ENCODE data around the gene COL6A1.
"Not testable (repeated sequence)": the region's sequence is repeated elsewhere in the genome, so short reads cannot be mapped to it uniquely, and the experiment has no call there.

COL6A1 gene

DNA sequence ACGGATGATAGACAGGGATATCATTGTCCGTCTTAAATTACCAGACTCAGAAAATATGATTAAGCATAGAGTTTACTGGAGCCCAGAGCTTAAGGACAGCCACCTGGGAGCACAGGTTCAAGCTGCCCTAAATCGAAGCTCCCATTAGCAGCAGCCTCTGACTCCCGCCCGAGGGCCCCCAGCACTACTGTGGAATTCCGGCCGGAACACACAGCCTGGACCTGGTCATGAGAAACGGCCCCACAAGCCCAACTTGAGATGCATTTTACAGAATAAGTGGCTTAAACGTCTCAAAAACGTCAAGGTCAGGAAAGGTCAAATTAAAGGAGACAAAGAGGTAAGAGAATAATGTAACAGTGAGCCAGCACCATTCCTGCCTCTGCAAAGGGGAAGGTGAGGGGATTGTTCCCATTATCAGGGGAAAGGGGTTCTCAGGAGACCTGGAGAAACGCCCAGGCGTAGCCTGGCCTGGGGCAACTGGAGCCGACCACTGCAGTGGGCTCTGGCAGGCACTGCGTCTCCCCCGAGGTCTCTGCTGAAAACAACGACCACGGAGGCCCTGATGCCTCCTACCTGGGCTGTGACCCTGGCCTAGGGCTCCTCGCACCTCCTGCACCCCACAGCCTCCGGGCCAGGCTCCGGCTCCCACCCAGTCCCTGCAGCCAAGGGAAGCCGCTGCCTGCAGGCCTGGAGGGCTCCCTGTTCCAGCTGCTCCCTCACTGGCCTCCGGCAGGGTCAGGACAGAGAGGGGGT, 11.5 kb upstream of the COL6A1 start:
- no peak for DNase-seq (ENCODE audit: low read depth in 3 of 3)

DNA sequence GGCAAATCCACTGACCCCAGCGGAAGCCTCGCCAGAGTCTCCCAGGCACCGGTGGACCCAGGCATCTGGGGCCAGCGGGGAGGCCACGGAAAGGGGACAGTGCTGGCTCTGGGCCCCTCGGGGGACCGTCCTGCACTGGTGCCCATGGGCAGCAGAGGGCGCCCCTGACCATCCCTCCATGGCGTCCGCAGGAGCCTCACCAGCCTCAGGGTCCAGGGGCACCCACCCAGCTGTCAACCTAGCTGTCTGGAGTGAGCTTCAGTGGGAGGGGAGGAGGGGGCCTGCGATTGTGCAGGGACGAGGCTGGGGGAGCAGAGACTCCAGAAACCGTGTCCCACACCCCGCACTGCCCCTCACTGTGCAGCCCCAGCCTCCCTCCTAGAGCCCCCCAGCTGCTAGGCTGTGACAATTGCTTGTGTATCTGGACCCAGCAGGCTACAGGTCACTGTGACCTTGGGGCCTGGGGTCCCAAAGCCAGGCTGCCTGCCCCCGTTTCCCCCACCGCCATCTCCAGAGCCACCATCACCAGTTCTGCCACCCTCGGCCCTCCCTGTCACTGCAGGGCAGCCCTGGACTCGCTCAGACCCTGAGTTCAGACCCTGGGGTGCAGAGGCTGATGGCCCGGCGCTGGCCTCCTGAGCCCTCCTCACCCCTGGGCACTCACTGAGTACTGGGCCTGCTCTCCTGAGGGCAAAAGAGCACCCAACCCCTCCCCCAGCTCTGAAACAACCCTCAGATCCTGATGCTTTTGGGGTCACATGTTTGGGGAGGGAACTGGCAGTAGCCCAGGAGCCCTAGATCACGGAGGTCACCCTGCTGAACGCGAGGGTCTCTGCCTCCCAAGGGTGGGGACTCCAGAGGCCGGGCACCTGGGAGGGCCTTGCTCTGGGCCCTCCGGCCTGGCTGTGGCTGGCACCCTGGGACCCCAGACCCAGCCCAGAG, 10.6 kb upstream of the COL6A1 start:
- DNase-seq (ENCODE audit: low read depth in 3 of 3): peak in 1 of 3 experiments; percentile 38

DNA sequence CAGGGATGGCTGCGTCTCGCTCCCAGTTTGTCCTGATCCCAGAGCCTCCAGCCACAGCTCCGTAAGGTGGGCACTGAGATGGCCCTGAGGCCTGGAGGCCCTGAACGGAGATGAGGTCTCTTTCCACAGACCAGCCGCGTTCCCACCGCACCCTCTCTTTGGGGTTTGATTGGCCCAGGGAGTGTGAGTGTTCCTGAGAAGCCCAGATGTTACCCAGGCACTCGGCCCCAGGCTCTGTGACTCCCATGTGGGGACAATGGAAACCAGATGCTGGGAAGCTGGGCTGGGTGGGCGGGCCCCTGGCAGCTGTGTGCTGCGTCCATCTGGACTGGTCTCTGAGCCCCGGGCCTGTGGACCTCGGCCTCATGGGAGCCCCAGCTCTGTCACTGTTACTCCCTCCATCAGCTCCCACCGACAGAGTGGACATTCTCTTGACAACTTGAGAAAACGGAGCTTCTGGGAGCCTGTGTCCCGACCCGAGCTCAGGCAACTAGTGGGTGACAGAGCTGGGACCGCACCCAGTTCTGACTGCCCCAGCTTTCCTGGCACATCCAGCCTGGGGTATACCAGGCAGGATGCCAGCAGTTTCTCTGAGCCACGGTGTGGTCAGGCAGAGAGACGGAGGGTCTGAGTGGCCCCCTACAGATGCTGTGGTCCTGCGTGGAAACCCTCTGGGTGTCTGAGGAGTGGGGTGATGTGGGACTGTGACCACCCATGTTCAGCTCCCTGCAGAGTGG, 9.8 kb upstream of the COL6A1 start:
- DNase-seq (ENCODE audit: low read depth in 3 of 3): no peak

DNA sequence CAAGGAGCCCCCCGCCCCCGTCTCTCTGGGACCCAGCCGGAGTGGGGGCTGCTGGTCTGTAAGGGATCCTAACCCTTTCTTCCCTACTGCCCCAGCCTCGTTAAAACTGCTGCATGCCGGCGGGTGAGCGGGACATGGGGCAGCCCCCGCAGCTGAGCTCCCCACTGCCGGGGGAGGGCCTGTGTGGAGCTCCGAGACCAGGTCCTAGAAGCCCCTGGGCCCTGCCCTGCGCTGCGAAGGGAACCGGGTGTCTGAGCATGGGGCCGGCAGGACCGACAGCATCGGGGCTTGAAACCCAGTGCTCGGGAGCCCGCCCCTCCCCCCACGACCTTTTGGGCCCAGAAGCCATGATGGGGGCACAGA, 9.2 kb upstream of the COL6A1 start:
- no peak for DNase-seq (ENCODE audit: low read depth in 3 of 3)

GRCh38 chr21:45972716-45973474, 8.7 kb upstream of the COL6A1 start:
- DNase-seq (ENCODE audit: low read depth in 3 of 3): no peak

DNA sequence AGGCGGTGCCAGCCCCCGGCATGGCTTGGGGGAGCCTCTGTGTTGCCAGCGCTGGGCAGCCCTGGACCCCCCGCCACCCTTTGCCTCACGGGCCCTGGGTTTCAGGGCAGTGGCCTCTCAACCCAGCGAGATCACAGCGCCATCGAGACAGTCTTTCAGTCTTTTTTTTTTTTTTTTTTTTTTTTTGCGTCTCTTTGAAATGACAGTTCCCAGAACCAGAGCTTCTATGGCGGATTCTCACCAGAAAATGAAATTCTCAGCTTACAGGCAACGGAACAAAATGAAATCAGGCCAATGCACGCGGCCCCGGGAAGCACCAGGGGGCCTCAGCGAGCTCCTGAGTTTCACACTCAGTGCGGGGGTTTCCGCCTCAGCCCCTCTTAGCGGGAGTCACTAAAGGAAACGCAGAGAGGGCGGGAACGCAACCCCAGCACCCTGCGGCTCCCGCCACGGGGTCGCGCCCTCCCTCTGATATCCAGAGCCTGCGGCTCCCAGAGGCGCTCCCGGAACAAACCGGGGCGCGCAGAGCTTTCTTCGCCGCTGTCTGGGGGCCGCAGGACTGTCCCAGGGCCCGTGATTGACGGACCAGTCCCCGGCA, 8.0 kb upstream of the COL6A1 start:
- DNase-seq (ENCODE audit: low read depth in 3 of 3): peak; percentile 67 to 74 (median 70)

DNA sequence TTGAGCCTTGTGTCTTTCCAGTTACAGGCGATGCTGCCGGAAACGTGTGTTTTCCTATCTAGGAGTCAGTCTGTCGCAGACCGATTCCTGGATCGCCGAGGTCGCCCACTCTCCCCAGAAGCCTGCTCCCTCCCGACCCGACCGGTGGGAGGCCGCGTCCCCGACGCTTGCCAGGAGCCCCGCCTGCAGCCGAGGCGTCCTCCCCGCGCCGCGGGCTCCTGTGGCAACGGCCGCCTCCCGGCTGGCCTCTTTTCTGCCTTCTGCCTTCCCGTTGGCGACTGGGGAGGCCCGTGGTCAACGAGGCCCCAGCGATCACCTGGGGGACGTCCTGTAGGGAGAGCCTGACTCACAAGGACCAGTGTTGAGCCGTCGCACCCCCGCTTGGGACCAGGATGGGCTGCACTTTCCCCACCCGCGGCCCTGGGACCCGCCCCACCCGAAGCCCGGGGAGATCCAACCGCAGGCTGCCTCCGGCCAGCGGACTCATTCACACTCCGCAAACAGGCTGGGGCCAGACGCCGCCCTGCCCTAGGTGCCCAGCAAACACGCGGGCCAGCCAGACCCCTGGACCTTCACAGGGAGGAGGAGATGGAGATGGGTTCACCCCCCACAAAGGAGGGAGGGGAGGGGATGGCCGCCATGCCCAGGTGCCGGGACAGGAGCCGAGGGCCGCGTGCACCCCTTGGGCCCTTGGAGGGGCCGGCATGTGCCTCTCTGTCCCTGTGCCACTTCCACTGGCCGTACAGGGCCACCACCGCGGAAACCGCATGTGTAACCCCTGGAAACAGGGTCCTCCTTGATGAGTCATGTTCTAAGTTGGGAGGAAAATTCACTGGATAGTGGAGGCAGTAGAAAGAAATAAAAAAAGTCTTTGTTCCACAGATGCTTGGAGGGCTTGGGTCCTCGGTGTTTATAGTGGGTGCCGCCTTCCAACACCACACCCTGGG, 7.2 kb upstream of the COL6A1 start:
- no peak for DNase-seq (ENCODE audit: low read depth in 3 of 3)

DNA sequence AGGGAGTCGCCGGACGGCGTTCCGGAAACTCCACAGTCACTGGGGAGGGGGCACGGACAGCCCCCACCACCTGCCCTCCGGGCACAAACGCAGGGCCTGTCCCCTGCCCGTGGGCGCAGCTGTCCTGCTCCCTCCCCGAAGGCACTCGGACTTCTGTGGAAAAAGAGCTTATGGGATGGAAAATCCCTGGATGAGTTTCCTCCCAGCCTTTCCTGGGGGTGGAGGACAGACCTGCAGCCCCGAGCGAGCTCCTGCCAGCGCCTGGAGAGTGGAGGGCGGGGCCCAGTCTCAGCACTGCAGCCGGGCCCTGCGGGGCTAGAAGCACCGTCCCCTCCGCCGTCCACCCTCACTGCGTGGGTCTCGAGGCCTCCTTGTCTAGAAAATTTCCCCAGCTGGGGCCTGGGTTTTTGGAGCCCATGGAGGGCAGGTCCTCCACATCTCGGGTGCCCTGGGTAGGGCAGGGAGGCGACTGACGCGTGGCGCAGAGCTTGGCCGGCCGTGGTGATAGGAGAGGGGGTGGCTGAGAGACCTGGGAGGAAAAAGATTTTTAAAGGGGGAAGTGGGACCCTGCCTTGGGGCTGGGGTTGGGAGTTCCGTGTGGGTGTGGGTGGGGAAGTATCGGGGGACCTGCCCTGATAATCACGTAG, 6.4 kb upstream of the COL6A1 start:
- no peak for DNase-seq (ENCODE audit: low read depth in 3 of 3)

GRCh38 chr21:45975667-45976409, 5.7 kb upstream of the COL6A1 start:
- not testable (repeated sequence) for DNase-seq (ENCODE audit: low read depth in 3 of 3)

DNA sequence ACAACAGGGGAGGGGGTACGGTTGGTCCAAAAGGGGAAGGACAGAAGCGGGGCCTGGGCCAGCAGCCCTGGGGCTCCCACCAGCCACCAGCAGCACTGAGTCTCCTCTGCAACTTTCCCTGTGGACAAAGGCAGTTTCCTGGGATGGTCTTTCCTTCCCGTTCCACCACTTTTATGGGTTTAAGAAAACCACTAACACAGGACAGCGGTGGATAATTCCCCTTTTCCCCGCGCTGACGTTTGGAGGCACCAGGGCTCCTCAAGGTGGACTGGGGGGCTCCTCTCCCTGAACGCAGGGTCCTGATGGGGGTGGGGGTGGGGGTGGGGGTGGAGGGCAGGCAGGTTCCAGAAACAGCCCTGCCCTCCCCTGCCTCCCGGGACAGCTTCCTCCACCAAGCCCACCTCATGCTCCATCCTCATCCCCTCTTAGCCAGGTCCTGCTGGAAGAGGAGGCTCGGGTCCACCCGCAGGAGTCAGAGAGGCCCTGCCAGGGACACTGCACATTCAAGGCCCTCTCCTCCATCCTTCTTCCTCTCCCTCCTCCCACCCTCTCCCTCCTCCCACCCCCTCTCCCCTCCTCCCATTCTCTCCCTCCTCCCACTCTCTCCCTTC, 4.8 kb upstream of the COL6A1 start:
- no peak for DNase-seq (ENCODE audit: low read depth in 3 of 3)

DNA sequence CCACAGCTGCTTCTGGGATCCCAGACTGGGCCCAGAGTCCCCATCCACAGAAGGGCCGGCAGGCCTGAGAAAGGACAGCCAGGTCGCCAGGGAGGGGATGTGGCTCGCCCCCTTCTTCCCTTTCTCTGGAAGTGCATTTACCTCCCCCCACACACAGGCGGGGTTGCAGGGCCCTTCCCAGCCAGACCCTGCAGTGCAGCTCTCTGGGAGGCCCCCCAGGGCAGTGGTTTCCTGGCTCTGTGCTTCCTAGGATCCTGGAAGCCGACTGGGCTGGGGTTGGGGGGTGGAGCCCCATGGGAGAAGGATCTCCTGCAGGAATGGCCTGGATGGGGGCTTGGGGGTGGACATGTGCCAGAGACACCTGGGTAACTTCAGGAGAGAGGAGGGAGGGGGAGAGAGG, 4.2 kb upstream of the COL6A1 start:
- DNase-seq (ENCODE audit: low read depth in 3 of 3): no peak

- no peak for DNase-seq (ENCODE audit: low read depth in 3 of 3)
Measured at GRCh38 chr21:45979141-45979631, 2.4 kb upstream of the COL6A1 start.

- DNase-seq (ENCODE audit: low read depth in 3 of 3): no peak
Measured at GRCh38 chr21:45979651-45980050, 1.9 kb upstream of the COL6A1 start.

DNA sequence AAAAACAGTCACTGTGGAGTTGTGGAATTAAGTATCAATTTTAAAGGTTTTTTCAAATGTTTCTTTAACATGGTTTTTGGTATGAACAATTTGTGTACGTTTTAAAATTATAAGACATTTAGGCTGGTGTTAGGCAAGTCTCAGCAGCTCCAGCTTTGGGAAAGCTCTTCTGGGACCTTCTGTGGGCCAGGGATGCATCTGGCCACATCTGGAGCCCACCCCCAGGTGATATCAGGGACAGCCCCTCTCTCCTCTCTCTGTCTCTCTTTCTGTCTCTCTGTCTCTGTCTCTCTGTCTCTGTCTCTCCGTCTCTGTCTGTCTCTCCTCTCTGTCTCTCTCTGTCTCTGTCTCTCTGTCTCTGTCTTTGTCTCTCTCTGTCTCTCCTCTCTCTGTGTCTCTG, 1.3 kb upstream of the COL6A1 start:
- DNase-seq (ENCODE audit: low read depth in 3 of 3): no peak

DNA sequence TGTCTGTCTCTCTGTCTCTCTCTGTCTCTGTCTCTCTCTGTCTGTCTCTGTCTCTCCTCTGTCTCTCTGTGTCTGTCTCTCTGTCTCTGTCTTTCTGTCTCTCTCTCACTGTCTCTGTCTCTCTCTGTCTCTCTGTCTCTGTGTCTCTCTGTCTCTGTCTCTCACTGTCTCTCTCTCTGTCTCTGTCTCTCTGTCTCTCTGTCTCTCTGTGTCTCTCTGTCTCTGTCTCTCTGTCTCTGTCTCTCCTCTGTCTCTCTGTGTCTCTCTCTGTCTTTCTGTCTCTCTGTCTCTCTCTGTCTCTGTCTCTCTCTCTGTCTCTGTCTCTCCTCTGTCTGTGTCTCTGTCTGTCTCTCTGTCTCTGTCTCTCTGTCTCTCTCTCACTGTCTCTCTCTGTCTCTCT, 873 bp upstream of the COL6A1 start:
- DNase-seq (ENCODE audit: low read depth in 3 of 3): no peak

- DNase-seq (ENCODE audit: low read depth in 3 of 3): no peak
Measured at GRCh38 chr21:45982092-45982757, 655 bp downstream of the COL6A1 start.

GRCh38 chr21:45982758-45983648, 1.4 kb downstream of the COL6A1 start:
- DNase-seq (ENCODE audit: low read depth in 3 of 3): no peak
